ENCODE measurements around the gene GDAP2.

- TF ChIP-seq CTCF (IDR thresholded peaks at IDR 0.05) (no peak), POLR2A (IDR thresholded peaks at IDR 0.05) (no peak), POLR2AphosphoS5 (IDR thresholded peaks at IDR 0.05) (no peak)
Measured at GRCh38 chr1:117838911-117839310, 90.5 kb downstream of the GDAP2 start.
